Measurements from ENCODE around the gene GUCA1C.

The GUCA1C gene

DNA sequence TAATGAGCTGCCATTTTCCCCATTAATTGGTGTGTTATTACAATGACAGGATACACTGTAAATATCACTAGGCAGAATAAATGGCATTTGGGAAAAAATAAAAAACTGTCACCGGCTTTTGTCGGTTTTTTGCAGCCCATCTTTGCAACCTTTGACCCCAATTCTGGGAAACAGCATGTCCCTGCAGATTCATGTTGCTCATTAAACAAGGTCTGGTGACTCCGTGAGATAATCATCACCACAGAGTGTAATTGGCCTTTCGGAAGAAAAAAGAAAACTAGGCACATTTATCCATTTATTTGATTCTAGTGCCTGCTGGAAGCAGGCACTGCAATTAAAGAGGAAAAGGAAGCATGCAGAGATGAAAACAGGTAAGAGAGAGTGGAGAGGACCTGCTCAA, 66.6 kb downstream of the GUCA1C start:
- ATAC-seq: no peak
- no peak for TF ChIP-seq SNAI2 (CRISPR knock-in tag; IDR thresholded peaks at IDR 0.05)
- no peak for TF ChIP-seq ISL1 (CRISPR knock-in tag; IDR thresholded peaks at IDR 0.05)
- TF ChIP-seq ESRRG (CRISPR knock-in tag; IDR thresholded peaks at IDR 0.05): no peak
- no peak for TF ChIP-seq ZNF70 (CRISPR knock-in tag; IDR thresholded peaks at IDR 0.05)
- TF ChIP-seq ZC3H10 (CRISPR knock-in tag; IDR thresholded peaks at IDR 0.05): no peak
- no peak for TF ChIP-seq ZNF565 (CRISPR knock-in tag; conservative IDR thresholded peaks at IDR 0.05; ENCODE audit: low read depth)
- TF ChIP-seq, protein P1, sequence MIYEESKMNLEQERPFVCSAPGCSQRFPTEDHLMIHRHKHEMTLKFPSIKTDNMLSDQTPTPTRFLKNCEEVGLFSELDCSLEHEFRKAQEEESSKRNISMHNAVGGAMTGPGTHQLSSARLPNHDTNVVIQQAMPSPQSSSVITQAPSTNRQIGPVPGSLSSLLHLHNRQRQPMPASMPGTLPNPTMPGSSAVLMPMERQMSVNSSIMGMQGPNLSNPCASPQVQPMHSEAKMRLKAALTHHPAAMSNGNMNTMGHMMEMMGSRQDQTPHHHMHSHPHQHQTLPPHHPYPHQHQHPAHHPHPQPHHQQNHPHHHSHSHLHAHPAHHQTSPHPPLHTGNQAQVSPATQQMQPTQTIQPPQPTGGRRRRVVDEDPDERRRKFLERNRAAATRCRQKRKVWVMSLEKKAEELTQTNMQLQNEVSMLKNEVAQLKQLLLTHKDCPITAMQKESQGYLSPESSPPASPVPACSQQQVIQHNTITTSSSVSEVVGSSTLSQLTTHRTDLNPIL (CRISPR knock-in tag; IDR thresholded peaks at IDR 0.05; ENCODE audit: low read depth): no peak

DNA sequence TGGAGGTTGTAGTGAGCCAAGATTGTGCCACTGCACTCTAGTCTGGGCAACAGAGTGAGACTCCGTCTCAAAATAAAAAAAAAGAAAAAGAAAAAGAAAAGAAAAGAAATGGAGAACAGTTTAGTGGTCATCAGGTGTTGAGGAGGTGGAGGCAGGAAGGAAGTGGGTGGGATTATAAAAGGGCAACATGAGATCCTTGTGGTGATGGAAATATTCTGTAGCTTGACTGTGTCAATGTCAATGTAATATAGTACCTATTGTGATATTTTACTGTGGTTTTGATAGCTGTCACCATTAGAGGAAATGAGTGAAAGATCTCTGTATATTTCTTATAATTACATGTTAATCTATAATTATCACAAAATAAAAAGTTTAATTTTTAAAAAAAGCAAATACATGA, 70.3 kb downstream of the GUCA1C start:
- no peak for ATAC-seq
- TF ChIP-seq ZFP3 (CRISPR knock-in tag; IDR thresholded peaks at IDR 0.05) (no peak), ZNF8 (CRISPR knock-in tag; IDR thresholded peaks at IDR 0.05) (no peak), TSHZ2 (CRISPR knock-in tag; IDR thresholded peaks at IDR 0.05) (no peak), CSDC2 (CRISPR knock-in tag; IDR thresholded peaks at IDR 0.05) (no peak), TOX (CRISPR knock-in tag; IDR thresholded peaks at IDR 0.05; ENCODE audit: borderline replicate concordance) (no peak), ZNF565 (CRISPR knock-in tag; conservative IDR thresholded peaks at IDR 0.05; ENCODE audit: low read depth) (no peak), ZFP30 (CRISPR knock-in tag; IDR thresholded peaks at IDR 0.05) (no peak), CSRNP3 (CRISPR knock-in tag; IDR thresholded peaks at IDR 0.05) (no peak), PPARA (CRISPR knock-in tag; IDR thresholded peaks at IDR 0.05; ENCODE audit: borderline replicate concordance) (no peak), RARB (CRISPR knock-in tag; IDR thresholded peaks at IDR 0.05) (no peak), BACH2 (CRISPR knock-in tag; IDR thresholded peaks at IDR 0.05; ENCODE audit: borderline replicate concordance) (no peak), ZNF70 (CRISPR knock-in tag; IDR thresholded peaks at IDR 0.05) (no peak)
- TF ChIP-seq, protein P2, sequence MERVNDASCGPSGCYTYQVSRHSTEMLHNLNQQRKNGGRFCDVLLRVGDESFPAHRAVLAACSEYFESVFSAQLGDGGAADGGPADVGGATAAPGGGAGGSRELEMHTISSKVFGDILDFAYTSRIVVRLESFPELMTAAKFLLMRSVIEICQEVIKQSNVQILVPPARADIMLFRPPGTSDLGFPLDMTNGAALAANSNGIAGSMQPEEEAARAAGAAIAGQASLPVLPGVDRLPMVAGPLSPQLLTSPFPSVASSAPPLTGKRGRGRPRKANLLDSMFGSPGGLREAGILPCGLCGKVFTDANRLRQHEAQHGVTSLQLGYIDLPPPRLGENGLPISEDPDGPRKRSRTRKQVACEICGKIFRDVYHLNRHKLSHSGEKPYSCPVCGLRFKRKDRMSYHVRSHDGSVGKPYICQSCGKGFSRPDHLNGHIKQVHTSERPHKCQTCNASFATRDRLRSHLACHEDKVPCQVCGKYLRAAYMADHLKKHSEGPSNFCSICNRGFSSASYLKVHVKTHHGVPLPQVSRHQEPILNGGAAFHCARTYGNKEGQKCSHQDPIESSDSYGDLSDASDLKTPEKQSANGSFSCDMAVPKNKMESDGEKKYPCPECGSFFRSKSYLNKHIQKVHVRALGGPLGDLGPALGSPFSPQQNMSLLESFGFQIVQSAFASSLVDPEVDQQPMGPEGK (CRISPR knock-in tag; IDR thresholded peaks at IDR 0.05; ENCODE audit: borderline replicate concordance): no peak
- TF ChIP-seq, protein P1 (CRISPR knock-in tag; IDR thresholded peaks at IDR 0.05; ENCODE audit: low read depth): no peak
- TF ChIP-seq, protein P3, sequence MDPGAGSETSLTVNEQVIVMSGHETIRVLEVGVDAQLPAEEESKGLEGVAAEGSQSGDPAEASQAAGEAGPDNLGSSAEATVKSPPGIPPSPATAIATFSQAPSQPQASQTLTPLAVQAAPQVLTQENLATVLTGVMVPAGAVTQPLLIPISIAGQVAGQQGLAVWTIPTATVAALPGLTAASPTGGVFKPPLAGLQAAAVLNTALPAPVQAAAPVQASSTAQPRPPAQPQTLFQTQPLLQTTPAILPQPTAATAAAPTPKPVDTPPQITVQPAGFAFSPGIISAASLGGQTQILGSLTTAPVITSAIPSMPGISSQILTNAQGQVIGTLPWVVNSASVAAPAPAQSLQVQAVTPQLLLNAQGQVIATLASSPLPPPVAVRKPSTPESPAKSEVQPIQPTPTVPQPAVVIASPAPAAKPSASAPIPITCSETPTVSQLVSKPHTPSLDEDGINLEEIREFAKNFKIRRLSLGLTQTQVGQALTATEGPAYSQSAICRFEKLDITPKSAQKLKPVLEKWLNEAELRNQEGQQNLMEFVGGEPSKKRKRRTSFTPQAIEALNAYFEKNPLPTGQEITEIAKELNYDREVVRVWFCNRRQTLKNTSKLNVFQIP (CRISPR knock-in tag; IDR thresholded peaks at IDR 0.05; ENCODE audit: borderline replicate concordance, low read depth): no peak

DNA sequence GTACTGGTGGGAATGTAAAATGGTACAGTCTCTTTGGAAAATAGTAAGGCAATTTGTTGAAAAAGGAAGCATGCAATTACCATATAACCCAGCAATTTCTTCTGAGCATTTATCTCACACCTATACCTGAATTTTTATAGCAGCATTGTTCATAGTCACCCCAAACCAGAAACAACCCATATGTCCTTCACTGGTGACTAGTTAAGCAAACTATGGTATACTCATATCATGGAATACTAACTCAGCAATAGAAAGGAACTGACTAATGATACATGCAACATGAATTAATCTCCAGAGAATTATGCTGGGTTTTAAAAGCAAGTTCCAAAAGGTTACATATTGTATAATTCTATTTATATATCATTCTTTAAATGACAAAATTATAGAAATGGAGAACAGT, 70.9 kb downstream of the GUCA1C start:
- ATAC-seq: no peak
- TF ChIP-seq RARB (CRISPR knock-in tag; IDR thresholded peaks at IDR 0.05) (no peak), SNAI2 (CRISPR knock-in tag; IDR thresholded peaks at IDR 0.05) (no peak), ZNF565 (CRISPR knock-in tag; conservative IDR thresholded peaks at IDR 0.05; ENCODE audit: low read depth) (no peak), TOX (CRISPR knock-in tag; IDR thresholded peaks at IDR 0.05; ENCODE audit: borderline replicate concordance) (no peak), BACH2 (CRISPR knock-in tag; IDR thresholded peaks at IDR 0.05; ENCODE audit: borderline replicate concordance) (no peak), TSHZ2 (CRISPR knock-in tag; IDR thresholded peaks at IDR 0.05) (no peak), ZFP3 (CRISPR knock-in tag; IDR thresholded peaks at IDR 0.05) (no peak), ZNF8 (CRISPR knock-in tag; IDR thresholded peaks at IDR 0.05) (no peak), GLIS3 (CRISPR knock-in tag; IDR thresholded peaks at IDR 0.05) (no peak), ISL1 (CRISPR knock-in tag; IDR thresholded peaks at IDR 0.05) (no peak), TCF4 (CRISPR knock-in tag; IDR thresholded peaks at IDR 0.05; ENCODE audit: borderline replicate concordance) (no peak), ZNF70 (CRISPR knock-in tag; IDR thresholded peaks at IDR 0.05) (no peak), ZC3H10 (CRISPR knock-in tag; IDR thresholded peaks at IDR 0.05) (no peak)
- TF ChIP-seq, protein P2 (CRISPR knock-in tag; IDR thresholded peaks at IDR 0.05; ENCODE audit: borderline replicate concordance): no peak
